CD4-positive, alpha-beta T cell (primary cell): ENCODE results near the gene PKDREJ. TPM values are rescaled to one million over a fixed set of nuclear protein-coding genes. Genes with fewer than 3 reads are reported as not detected.

Source experiments
- ATAC-seq: fragments of 200-7000 bp; cut with Tn5 transposase; one replicate; pipeline ENCODE4 v1.10.0; 2022; ENCODE audit warnings: mild to moderate bottlenecking; ENCODE audit not compliant: poor library complexity
- CTCF ChIA-PET: fragments of 350-600 bp; sonication (Branson Sonifier 250); formaldehyde crosslinking; loops from one replicate; lab custom pipeline; 2021; ENCODE audit warnings: antibody characterized with exemption, inconsistent platforms; lab: Charles Lee
- POLR2A ChIA-PET: fragments of 350-600 bp; sonication (Branson Sonifier 250); formaldehyde crosslinking; loops from one replicate; lab custom pipeline; 2021; ENCODE audit warnings: antibody characterized with exemption, inconsistent platforms; lab: Charles Lee
- DNase-seq, 14 experiments: peaks; one replicate each; pipeline ENCODE4 v3.0.0-alpha.2; 2013 to 2020; ENCODE audit warnings: mixed read lengths in 2 of 14
- H3K27ac ChIP-seq, 2 donors: one replicate each; pipeline versions ENCODE4 v1.5.1 to v1.7.0; 2013; ENCODE audit warnings: low read length in 2 of 2, low read depth in 1 of 2, mild to moderate bottlenecking in 1 of 2
- H3K27me3 ChIP-seq, 2 experiments: 1 replicate in 1 of 2; 2 replicates in 1 of 2; pipeline versions ENCODE4 v1.6.1 to v1.7.0; 2013; ENCODE audit warnings: low read length in 2 of 2, control low read depth in 1 of 2, mild to moderate bottlenecking in 1 of 2, moderate library complexity in 1 of 2; ENCODE audit not compliant: insufficient read depth in 2 of 2, control insufficient read depth in 1 of 2
- H3K36me3 ChIP-seq: one replicate; pipeline ENCODE4 v1.6.1; 2013; ENCODE audit warnings: low read length, control low read depth; ENCODE audit not compliant: insufficient read depth
- H3K4me1 ChIP-seq: one replicate; pipeline ENCODE4 v1.6.1; 2013; ENCODE audit warnings: low read length, control low read depth; ENCODE audit not compliant: insufficient read depth
- H3K4me3 ChIP-seq: one replicate; pipeline ENCODE4 v1.5.1; 2013; ENCODE audit warnings: mild to moderate bottlenecking, low read length, moderate library complexity
- H3K9me3 ChIP-seq, 2 experiments: 1 replicate in 1 of 2; 2 replicates in 1 of 2; pipeline versions ENCODE4 v1.6.1 to v1.7.0; 2013; ENCODE audit warnings: low read length in 2 of 2, mild to moderate bottlenecking in 2 of 2, control low read depth in 1 of 2, moderate library complexity in 1 of 2; ENCODE audit not compliant: control insufficient read depth in 1 of 2, insufficient read depth in 1 of 2
- H3K27ac Mint-ChIP-seq: one replicate; pipeline ENCODE4 v1.8.0; 2020; ENCODE audit warnings: mixed read lengths
- H3K27me3 Mint-ChIP-seq: one replicate; pipeline ENCODE4 v1.8.0; 2021; ENCODE audit warnings: mixed read lengths
- H3K36me3 Mint-ChIP-seq: one replicate; pipeline ENCODE4 v1.8.0; 2021; ENCODE audit warnings: low read depth, mixed read lengths
- H3K4me1 Mint-ChIP-seq: one replicate; pipeline ENCODE4 v1.8.0; 2021; ENCODE audit warnings: low read depth, mixed read lengths
- H3K4me3 Mint-ChIP-seq: one replicate; pipeline ENCODE4 v1.8.0; 2020; ENCODE audit warnings: mild to moderate bottlenecking, mixed read lengths
- H3K9me3 Mint-ChIP-seq: one replicate; pipeline ENCODE4 v1.8.0; 2020; ENCODE audit warnings: mixed read lengths
- intact Hi-C, 2 experiments: fragments of 100-400 bp; cut with DNase I in 1 of 2; cut with micrococcal nuclease in 1 of 2; formaldehyde crosslinking; loops; one replicate each; pipeline versions ENCODE4 v1.15.1 to v1.9.0; 2023 to 2025; cut with DNase I, micrococcal nuclease
- total RNA-seq, 174 experiments: library from RNA in 2 of 174; stranded (reverse) in 2 of 174; gene quantifications; one replicate each; pipeline ENCODE4 v1.2.3 and lab custom pipeline; 2021 to 2026
- TF ChIP-seq, protein P1 (sequence below): fragments of 200-600 bp; IDR thresholded peaks from one replicate; pipeline ENCODE4 v1.8.0; 2022; ENCODE audit warnings: antibody characterized with exemption, mild to moderate bottlenecking

PKDREJ gene
- total RNA-seq, 2 experiments from 2014 or later: not detected

DNA sequence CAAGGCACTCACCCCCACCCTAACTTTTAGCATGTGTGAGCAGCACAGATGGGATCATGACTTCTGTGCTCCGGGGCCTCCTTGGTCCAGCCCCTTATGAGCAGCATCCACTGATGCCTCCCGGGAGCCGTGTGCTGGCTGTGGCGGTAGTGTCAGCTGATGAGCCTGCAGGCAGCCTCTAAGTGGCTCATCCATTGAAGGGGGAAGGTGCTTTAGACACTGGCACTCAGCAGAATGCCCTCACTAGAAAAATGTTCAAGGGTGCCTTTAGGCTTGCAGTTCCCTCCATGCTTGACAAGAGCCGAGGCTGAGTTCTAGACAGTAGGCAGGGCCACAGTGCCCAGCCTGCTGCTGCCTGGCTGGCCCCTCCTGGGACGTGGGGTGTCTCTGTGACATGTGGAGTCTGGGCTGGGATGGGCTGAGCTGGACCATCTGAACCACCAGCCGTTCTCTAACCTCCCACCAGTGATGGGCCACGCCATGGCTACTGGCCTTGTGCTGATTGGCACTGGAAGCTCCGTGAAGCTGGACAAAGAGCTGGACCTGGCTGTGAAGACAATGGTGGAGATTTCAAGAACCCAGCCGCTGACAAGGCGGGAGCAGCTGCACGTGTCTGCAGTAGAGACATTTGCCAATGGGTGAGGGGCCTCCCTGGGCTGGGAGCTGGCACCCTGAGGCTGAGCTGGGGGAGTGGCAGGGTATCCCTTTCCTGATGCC is 10.4 kb upstream of the PKDREJ start:
- TF ChIP-seq, protein P1, sequence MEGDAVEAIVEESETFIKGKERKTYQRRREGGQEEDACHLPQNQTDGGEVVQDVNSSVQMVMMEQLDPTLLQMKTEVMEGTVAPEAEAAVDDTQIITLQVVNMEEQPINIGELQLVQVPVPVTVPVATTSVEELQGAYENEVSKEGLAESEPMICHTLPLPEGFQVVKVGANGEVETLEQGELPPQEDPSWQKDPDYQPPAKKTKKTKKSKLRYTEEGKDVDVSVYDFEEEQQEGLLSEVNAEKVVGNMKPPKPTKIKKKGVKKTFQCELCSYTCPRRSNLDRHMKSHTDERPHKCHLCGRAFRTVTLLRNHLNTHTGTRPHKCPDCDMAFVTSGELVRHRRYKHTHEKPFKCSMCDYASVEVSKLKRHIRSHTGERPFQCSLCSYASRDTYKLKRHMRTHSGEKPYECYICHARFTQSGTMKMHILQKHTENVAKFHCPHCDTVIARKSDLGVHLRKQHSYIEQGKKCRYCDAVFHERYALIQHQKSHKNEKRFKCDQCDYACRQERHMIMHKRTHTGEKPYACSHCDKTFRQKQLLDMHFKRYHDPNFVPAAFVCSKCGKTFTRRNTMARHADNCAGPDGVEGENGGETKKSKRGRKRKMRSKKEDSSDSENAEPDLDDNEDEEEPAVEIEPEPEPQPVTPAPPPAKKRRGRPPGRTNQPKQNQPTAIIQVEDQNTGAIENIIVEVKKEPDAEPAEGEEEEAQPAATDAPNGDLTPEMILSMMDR: no peak
- Mint-ChIP-seq H3K4me3 (no peak overlapping the region), H3K27me3 (no peaks in the 10 kb centered on the region), H3K36me3 (peaks cover 6% of the 10 kb centered on the region), H3K4me1 (peaks cover 12% of the 10 kb centered on the region), H3K9me3 (no peaks in the 10 kb centered on the region), H3K27ac (no peak overlapping the region)
- intact Hi-C loops: no loop called here
- H3K27ac ChIP-seq: no peak overlapping the region
- DNase-seq (no peak), ATAC-seq (no peak)
- H3K36me3 ChIP-seq: peaks cover 14% of the 10 kb centered on the region
- ChIA-PET CTCF (no interaction called here), POLR2A (no interaction called here)
- peaks cover 6% of the 10 kb centered on the region for H3K4me1 ChIP-seq
- no peaks in the 10 kb centered on the region for H3K27me3 ChIP-seq
- H3K9me3 ChIP-seq: no peaks in the 10 kb centered on the region
- no peak overlapping the region for H3K4me3 ChIP-seq

GRCh38 chr22:46272762-46273431 is 9.8 kb upstream of the PKDREJ start:
- no peaks in the 10 kb centered on the region for H3K9me3 Mint-ChIP-seq
- peaks cover 12% of the 10 kb centered on the region for H3K4me1 Mint-ChIP-seq
- CTCF ChIA-PET: no interaction called here
- TF ChIP-seq, protein P1: no peak
- H3K27ac Mint-ChIP-seq: no peak overlapping the region
- POLR2A ChIA-PET: no interaction called here
- H3K36me3 Mint-ChIP-seq: no peaks in the 10 kb centered on the region
- H3K27me3 Mint-ChIP-seq: no peaks in the 10 kb centered on the region
- intact Hi-C loops: no loop called here
- Histone ChIP-seq H3K36me3 (peaks cover 9% of the 10 kb centered on the region), H3K4me1 (peaks cover 12% of the 10 kb centered on the region), H3K9me3 (no peaks in the 10 kb centered on the region), H3K27me3 (no peaks in the 10 kb centered on the region), H3K4me3 (no peak overlapping the region), H3K27ac (no peak overlapping the region)
- DNase-seq (no peak), ATAC-seq (no peak)
- H3K4me3 Mint-ChIP-seq: no peak overlapping the region

DNA sequence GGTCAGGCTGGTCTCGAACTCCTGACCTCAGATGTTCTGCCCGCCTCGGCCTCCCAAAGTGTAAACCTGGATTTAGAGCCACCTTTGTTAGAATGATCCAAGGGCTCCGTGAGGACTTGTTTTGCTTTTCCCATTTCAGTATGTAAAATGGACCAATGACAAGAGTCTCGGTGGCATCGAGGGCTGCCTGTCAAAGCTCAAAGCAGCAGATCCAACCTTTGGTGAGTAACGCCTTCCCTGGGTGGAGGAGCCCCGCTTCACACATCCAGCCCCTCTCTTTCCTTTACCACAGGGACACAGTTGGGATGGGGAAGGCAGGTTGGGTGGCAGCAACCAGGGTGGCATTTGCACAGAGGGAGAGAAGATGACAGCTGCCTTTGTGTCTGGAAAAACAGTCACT is 9.1 kb upstream of the PKDREJ start:
- H3K27ac Mint-ChIP-seq: no peak overlapping the region
- DNase-seq: no peak

More for the DNA sequence above, 9.1 kb upstream of the PKDREJ start:
- ChIA-PET CTCF (no interaction called here), POLR2A (no interaction called here)
- Histone ChIP-seq H3K4me1 (peaks cover 16% of the 10 kb centered on the region), H3K9me3 (no peaks in the 10 kb centered on the region), H3K36me3 (peaks cover 9% of the 10 kb centered on the region), H3K27ac (no peak overlapping the region), H3K4me3 (no peak overlapping the region), H3K27me3 (no peaks in the 10 kb centered on the region)
- intact Hi-C loops: no loop called here
- Mint-ChIP-seq H3K27me3 (peaks cover 4% of the 10 kb centered on the region), H3K4me1 (peaks cover 17% of the 10 kb centered on the region), H3K4me3 (no peak overlapping the region), H3K9me3 (no peaks in the 10 kb centered on the region), H3K36me3 (no peaks in the 10 kb centered on the region)
- no peak for ATAC-seq
- TF ChIP-seq, protein P1: no peak
